Loucy (cell line): Measurements from ENCODE around the gene SRP19.

Source experiments
- EZH2phosphoT487 ChIP-seq: fragments of 200-600 bp; IDR thresholded peaks from 2 replicates; pipeline ENCODE4 v1.6.1; 2018; ENCODE audit warnings: antibody characterized with exemption, mild to moderate bottlenecking, moderate library complexity, borderline replicate concordance
- TF ChIP-seq, protein P1 (sequence below): fragments of 200-600 bp; sonication (generic); conservative IDR thresholded peaks from 2 replicates; pipeline ENCODE4 v1.5.1; 2014; ENCODE audit warnings: mild to moderate bottlenecking, antibody characterized with exemption, low read length

DNA sequence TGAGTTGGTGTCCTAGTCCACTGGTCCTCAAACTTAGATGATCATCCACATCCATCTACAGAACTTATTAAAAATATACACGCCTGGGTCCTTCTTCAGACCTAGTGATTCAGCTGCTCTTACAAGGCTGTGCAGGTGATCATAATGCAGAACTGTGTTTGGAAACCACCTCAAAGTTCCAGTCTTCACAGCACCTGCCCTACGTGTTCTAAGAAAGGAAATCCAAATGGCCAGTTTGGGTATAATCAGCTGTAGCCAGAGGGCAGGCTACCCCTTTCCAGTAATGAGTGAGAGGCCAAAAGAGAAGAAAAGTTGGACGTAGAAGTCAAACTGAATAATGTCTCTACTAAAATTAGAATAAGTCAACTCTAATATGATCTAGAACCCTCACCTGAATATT is 45.5 kb downstream of the SRP19 start:
- TF ChIP-seq, protein P1, sequence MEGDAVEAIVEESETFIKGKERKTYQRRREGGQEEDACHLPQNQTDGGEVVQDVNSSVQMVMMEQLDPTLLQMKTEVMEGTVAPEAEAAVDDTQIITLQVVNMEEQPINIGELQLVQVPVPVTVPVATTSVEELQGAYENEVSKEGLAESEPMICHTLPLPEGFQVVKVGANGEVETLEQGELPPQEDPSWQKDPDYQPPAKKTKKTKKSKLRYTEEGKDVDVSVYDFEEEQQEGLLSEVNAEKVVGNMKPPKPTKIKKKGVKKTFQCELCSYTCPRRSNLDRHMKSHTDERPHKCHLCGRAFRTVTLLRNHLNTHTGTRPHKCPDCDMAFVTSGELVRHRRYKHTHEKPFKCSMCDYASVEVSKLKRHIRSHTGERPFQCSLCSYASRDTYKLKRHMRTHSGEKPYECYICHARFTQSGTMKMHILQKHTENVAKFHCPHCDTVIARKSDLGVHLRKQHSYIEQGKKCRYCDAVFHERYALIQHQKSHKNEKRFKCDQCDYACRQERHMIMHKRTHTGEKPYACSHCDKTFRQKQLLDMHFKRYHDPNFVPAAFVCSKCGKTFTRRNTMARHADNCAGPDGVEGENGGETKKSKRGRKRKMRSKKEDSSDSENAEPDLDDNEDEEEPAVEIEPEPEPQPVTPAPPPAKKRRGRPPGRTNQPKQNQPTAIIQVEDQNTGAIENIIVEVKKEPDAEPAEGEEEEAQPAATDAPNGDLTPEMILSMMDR, result no peak
- TF ChIP-seq EZH2phosphoT487, result no peak
